DND-41 (cell line): ENCODE results near the gene ANKRD39.

Experiments
- ATAC-seq: fragments of 200-7000 bp; cut with Tn5 transposase; 3 replicates; pipeline ENCODE4 v1.9.1; 2021; ENCODE audit warnings: low read depth; ENCODE audit not compliant: insufficient read depth
- DNase-seq: peaks from one replicate; pipeline ENCODE4 v3.0.0-alpha.2; 2020
- H2AFZ ChIP-seq: 2 replicates; pipeline ENCODE4 v1.6.0; 2012; ENCODE audit warnings: low read depth, low read length
- H3K27ac ChIP-seq: 2 replicates; pipeline ENCODE4 v1.5.1; 2012; ENCODE audit warnings: low read length, inconsistent platforms
- H3K27me3 ChIP-seq: fragments of 200-600 bp; sonication (generic); 2 replicates; pipeline ENCODE4 v1.6.0; 2012; ENCODE audit warnings: low read length, mild to moderate bottlenecking, inconsistent platforms; ENCODE audit not compliant: insufficient read depth, poor library complexity
- H3K36me3 ChIP-seq: 2 replicates; pipeline ENCODE4 v1.5.1; 2012; ENCODE audit warnings: low read length, inconsistent platforms; ENCODE audit not compliant: insufficient read depth
- H3K4me1 ChIP-seq: 2 replicates; pipeline ENCODE4 v1.5.1; 2012; ENCODE audit warnings: mild to moderate bottlenecking, low read length; ENCODE audit not compliant: insufficient read depth
- H3K4me2 ChIP-seq: 2 replicates; pipeline ENCODE4 v1.6.0; 2012; ENCODE audit warnings: mild to moderate bottlenecking, moderate library complexity, low read length, inconsistent platforms; ENCODE audit not compliant: insufficient read depth
- H3K4me3 ChIP-seq, 2 experiments: fragments of 200-600 bp in 1 of 2; shearing (Covaris generic) in 1 of 2; 2 replicates each; pipeline ENCODE4 v1.5.1; 2012 to 2016; ENCODE audit warnings: inconsistent platforms in 2 of 2, low read length in 2 of 2, mild to moderate bottlenecking in 2 of 2, low read depth in 1 of 2, moderate library complexity in 1 of 2
- H3K79me2 ChIP-seq: 2 replicates; pipeline ENCODE4 v1.6.0; 2012; ENCODE audit warnings: low read length, inconsistent platforms; ENCODE audit not compliant: insufficient read depth
- H3K9ac ChIP-seq: 2 replicates; pipeline ENCODE4 v1.6.0; 2012; ENCODE audit warnings: low read depth, mild to moderate bottlenecking, inconsistent platforms, low read length, moderate library complexity
- H3K9me3 ChIP-seq: 2 replicates; pipeline ENCODE4 v1.5.1; 2012; ENCODE audit warnings: low read length, moderate library complexity, mild to moderate bottlenecking, inconsistent platforms; ENCODE audit not compliant: insufficient read depth, severe bottlenecking
- H4K20me1 ChIP-seq: 2 replicates; pipeline ENCODE4 v1.6.0; 2012; ENCODE audit warnings: low read length; ENCODE audit not compliant: insufficient read depth
- EZH2 ChIP-seq: IDR thresholded peaks from 3 replicates; pipeline ENCODE4 v1.6.1; 2012; ENCODE audit warnings: borderline replicate concordance, low read depth, mild to moderate bottlenecking, moderate library complexity, low read length, inconsistent platforms; ENCODE audit not compliant: severe bottlenecking
- TF ChIP-seq, protein P1 (sequence below): IDR thresholded peaks from 2 replicates; pipeline ENCODE4 v1.5.1; 2012; ENCODE audit warnings: borderline replicate concordance, low read length, moderate library complexity, mild to moderate bottlenecking; ENCODE audit not compliant: poor library complexity, severe bottlenecking; ENCODE audit errors: extremely low read depth

The ANKRD39 gene, protein sequence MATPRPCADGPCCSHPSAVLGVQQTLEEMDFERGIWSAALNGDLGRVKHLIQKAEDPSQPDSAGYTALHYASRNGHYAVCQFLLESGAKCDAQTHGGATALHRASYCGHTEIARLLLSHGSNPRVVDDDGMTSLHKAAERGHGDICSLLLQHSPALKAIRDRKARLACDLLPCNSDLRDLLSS

DNA sequence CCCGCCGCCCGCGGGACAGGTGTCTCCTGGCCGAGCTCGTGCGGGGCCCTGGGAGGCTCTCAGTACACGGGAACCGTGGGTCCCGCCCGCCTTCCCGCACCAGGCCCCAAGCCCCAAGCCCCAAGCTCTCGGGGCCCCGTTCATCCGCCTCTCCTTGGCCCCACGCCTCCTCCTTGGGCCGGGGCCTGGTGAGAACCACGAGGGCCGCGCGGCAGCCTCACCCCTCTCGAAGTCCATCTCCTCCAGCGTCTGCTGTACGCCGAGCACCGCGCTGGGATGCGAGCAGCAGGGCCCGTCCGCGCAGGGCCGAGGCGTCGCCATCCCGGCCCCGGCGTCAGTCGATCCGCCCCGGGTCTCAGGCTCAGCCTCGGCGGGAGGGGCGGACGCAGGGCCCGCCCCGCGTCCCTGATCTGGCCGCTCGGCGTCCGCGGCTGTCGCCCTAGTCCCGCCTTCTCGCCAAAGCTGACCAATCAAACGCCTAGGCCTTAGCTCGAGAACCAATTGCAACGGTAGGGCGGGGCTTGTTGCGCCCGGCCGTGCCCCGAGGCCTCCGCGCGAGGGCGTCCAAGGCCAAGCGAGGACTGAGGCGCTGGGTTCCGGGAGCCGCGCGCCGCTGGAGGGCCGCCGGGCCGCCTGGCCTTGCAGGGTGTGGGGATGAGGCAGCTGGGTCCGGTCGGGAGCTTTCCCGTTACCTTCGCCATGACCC lies at the start of gene ANKRD39:
Gene ANKRD39 (minus strand): TSS at position 350 of the 706 bp plus-strand sequence. CDS start 29 bp downstream, at position 321.
- Histone ChIP-seq H4K20me1 (no peaks in the 10 kb centered on the region; the same call in 1 of the 2 replicates), H2AFZ (peak within 1 kb of the TSS; percentile 93), H3K9me3 (no peaks in the 10 kb centered on the region), H3K27ac (peak within 1 kb of the TSS; percentile 89), H3K27me3 (no peaks in the 10 kb centered on the region), H3K4me1 (peaks cover 32% of the 10 kb centered on the region), H3K9ac (peak within 1 kb of the TSS; percentile 96), H3K4me3 (peak within 1 kb of the TSS; percentile 92 to 96), H3K36me3 (peaks cover 15% of the 10 kb centered on the region), H3K4me2 (peak within 1 kb of the TSS; percentile 90), H3K79me2 (peaks cover 35% of the 10 kb centered on the region)
- TF ChIP-seq EZH2: no peak
- TF ChIP-seq, protein P1, sequence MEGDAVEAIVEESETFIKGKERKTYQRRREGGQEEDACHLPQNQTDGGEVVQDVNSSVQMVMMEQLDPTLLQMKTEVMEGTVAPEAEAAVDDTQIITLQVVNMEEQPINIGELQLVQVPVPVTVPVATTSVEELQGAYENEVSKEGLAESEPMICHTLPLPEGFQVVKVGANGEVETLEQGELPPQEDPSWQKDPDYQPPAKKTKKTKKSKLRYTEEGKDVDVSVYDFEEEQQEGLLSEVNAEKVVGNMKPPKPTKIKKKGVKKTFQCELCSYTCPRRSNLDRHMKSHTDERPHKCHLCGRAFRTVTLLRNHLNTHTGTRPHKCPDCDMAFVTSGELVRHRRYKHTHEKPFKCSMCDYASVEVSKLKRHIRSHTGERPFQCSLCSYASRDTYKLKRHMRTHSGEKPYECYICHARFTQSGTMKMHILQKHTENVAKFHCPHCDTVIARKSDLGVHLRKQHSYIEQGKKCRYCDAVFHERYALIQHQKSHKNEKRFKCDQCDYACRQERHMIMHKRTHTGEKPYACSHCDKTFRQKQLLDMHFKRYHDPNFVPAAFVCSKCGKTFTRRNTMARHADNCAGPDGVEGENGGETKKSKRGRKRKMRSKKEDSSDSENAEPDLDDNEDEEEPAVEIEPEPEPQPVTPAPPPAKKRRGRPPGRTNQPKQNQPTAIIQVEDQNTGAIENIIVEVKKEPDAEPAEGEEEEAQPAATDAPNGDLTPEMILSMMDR: peak; percentile 95
- DNase-seq: peak; percentile 98
- ATAC-seq: peak; percentile 91

DNA sequence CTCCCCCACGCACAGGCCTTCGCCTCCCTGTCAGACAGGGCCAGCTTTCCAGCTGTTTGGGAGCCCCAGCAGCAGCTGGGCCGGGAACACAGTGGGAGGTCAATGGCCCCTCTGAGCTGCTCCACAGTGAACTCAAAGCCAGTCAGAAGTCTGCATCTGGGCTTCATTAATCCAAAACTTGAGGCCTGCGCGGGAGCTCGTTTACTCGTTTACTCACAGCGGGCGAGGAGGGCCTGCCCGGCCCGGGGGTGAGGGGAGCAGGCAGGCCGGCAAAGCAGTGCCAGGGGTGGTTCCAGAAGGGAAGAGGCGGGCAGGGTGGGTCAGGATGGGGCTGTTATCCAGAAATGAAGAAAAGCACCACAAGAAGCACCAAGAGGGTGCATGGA lies 48.9 kb upstream of the ANKRD39 start:
- H3K4me2 ChIP-seq: no peak overlapping the region
- H3K36me3 ChIP-seq: no peaks in the 10 kb centered on the region
- H3K9me3 ChIP-seq: no peaks in the 10 kb centered on the region
- TF ChIP-seq, protein P1: no peak
- no peak for TF ChIP-seq EZH2
- no peaks in the 10 kb centered on the region for H3K4me1 ChIP-seq
- H3K4me3 ChIP-seq: no peak overlapping the region
- H3K9ac ChIP-seq: no peak overlapping the region
- H3K27me3 ChIP-seq: no peaks in the 10 kb centered on the region
- H4K20me1 ChIP-seq: no peaks in the 10 kb centered on the region
- DNase-seq: no peak
- no peaks in the 10 kb centered on the region for H3K79me2 ChIP-seq
- no peak overlapping the region for H3K27ac ChIP-seq
- no peak for ATAC-seq
- H2AFZ ChIP-seq: no peak overlapping the region

DNA sequence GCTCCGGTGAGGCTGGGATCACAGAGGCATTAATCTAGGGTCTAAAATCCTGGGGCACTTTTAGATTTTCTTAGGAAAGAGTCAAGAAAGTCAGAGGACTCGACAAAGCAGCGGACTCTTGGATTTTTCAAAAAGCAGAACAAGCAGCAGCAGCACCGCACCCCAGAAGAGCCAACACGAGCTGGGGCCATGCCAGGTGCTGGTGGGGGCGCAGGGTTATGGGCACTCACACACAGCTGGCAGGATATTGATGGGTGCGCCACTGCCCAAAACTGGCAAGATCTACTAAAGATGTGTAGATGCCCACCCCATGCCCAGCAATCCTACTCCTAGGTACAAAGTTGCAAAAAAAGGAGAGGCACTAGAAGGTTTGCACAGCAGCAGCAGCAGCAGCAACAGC lies 46.0 kb upstream of the ANKRD39 start:
- Histone ChIP-seq H3K79me2 (no peaks in the 10 kb centered on the region), H3K4me2 (no peak overlapping the region), H3K36me3 (no peaks in the 10 kb centered on the region), H3K4me3 (no peak overlapping the region), H3K27me3 (no peaks in the 10 kb centered on the region), H2AFZ (no peak overlapping the region), H3K4me1 (no peaks in the 10 kb centered on the region), H3K9ac (no peak overlapping the region), H4K20me1 (no peaks in the 10 kb centered on the region), H3K9me3 (no peaks in the 10 kb centered on the region), H3K27ac (no peak overlapping the region)
- no peak for DNase-seq
- TF ChIP-seq, protein P1: no peak
- TF ChIP-seq EZH2: no peak
- ATAC-seq: no peak
